Kidney tubule cell (primary cell): ENCODE data around the gene RNU6-7.

Experiments
- DNase-seq: peaks from one replicate; pipeline ENCODE4 v3.0.0-alpha.2; 2018; ENCODE audit warnings: low spot score

Gene RNU6-7

GRCh38 chr14:32205554-32205953 lies 3.7 kb downstream of the RNU6-7 start:
- DNase-seq, result no peak

GRCh38 chr14:32205984-32206383 lies 4.1 kb downstream of the RNU6-7 start:
- DNase-seq, result peak; percentile 25

GRCh38 chr14:32206552-32206951 lies 4.7 kb downstream of the RNU6-7 start:
- no peak for DNase-seq

- no peak for DNase-seq
Observed at GRCh38 chr14:32208490-32208889, 6.6 kb downstream of the RNU6-7 start.

GRCh38 chr14:32209471-32209870 lies 7.6 kb downstream of the RNU6-7 start:
- no peak for DNase-seq

- no peak for DNase-seq
Observed at GRCh38 chr14:32211068-32211404, 9.2 kb downstream of the RNU6-7 start.

- DNase-seq, result no peak
Observed at GRCh38 chr14:32212833-32213232, 11.0 kb downstream of the RNU6-7 start.

- DNase-seq, result no peak
Observed at GRCh38 chr14:32217301-32217700, 15.5 kb downstream of the RNU6-7 start.

- peak; percentile 76 for DNase-seq
Observed at GRCh38 chr14:32224737-32225377, 23.0 kb downstream of the RNU6-7 start.

GRCh38 chr14:32225378-32225920 lies 23.6 kb downstream of the RNU6-7 start:
- DNase-seq, result no peak

GRCh38 chr14:32226056-32226455 lies 24.2 kb downstream of the RNU6-7 start:
- peak; percentile 64 for DNase-seq

- peak; percentile 85 for DNase-seq
Observed at GRCh38 chr14:32230181-32230580, 28.3 kb downstream of the RNU6-7 start.

GRCh38 chr14:32230695-32231280 lies 28.9 kb downstream of the RNU6-7 start:
- DNase-seq, result peak; percentile 61

- no peak for DNase-seq
Observed at GRCh38 chr14:32232481-32232880, 30.6 kb downstream of the RNU6-7 start.

- DNase-seq, result no peak
Observed at GRCh38 chr14:32233260-32233659, 31.4 kb downstream of the RNU6-7 start.

- DNase-seq, result no peak
Observed at GRCh38 chr14:32244404-32244803, 42.6 kb downstream of the RNU6-7 start.

GRCh38 chr14:32246751-32247150 lies 44.9 kb downstream of the RNU6-7 start:
- no peak for DNase-seq

GRCh38 chr14:32249371-32249770 lies 47.5 kb downstream of the RNU6-7 start:
- DNase-seq, result no peak

GRCh38 chr14:32249780-32250179 lies 47.9 kb downstream of the RNU6-7 start:
- DNase-seq, result no peak

- no peak for DNase-seq
Observed at GRCh38 chr14:32250681-32251080, 48.8 kb downstream of the RNU6-7 start.

GRCh38 chr14:32251530-32251929 lies 49.7 kb downstream of the RNU6-7 start:
- no peak for DNase-seq
